Lower leg skin (tissue), 3 donors: Measurements from ENCODE around the gene SLC4A8.

ENCODE experiments used
- CTCF ChIP-seq, 3 donors: fragments of 450-650 bp; IDR thresholded peaks; one replicate each; pipeline ENCODE4 v1.5.1; 2016; ENCODE audit warnings: antibody characterized with exemption in 3 of 3, mild to moderate bottlenecking in 3 of 3, moderate library complexity in 2 of 3
- POLR2A ChIP-seq, 2 donors: fragments of 450-650 bp; IDR thresholded peaks; one replicate each; pipeline ENCODE4 v1.6.1; 2016 to 2017; ENCODE audit warnings: antibody characterized with exemption in 2 of 2, mild to moderate bottlenecking in 1 of 2, moderate library complexity in 1 of 2

DNA sequence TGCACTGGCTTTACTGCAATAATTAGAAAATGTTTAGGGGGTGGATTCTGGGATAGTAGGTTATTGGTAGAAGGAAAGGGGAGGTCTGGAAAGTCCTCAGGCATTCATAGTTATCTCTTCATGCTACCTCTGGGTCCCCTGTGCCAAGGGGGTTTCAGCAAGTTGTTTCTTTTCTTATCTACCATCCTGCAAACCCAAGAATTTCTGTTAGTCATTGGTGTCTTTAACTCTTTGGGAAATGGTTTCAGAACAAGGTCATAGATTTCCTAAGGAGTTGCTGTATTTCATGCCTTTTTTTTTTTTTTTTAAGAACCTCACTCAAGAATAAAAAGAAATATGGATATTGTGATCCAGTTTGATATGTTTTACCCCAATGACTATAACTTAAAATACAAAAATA is 63.6 kb downstream of the SLC4A8 start:
- TF ChIP-seq CTCF (IDR thresholded peaks at IDR 0.05) (no peak), POLR2A (IDR thresholded peaks at IDR 0.05) (no peak)
